Smooth muscle cell (in vitro differentiated cells): Measurements from ENCODE around the gene GNLY. TPM values are rescaled to one million over a fixed set of nuclear protein-coding genes. Genes with fewer than 3 reads are reported as not detected.

Source experiments
- DNase-seq: peaks from one replicate; lab custom pipeline; 2025; ENCODE audit not compliant: unreplicated experiment; lab: John Stamatoyannopoulos, UW
- H2AFZ ChIP-seq: fragments of 200-600 bp; sonication (generic); 2 replicates; pipeline ENCODE4 v1.6.0; 2016; ENCODE audit warnings: antibody characterized with exemption, low read depth, mild to moderate bottlenecking
- H3F3A ChIP-seq: fragments of 200-600 bp; sonication (generic); 2 replicates; pipeline ENCODE4 v1.6.0; 2017; ENCODE audit warnings: antibody characterized with exemption, low read depth
- H3K27ac ChIP-seq: fragments of 200-600 bp; sonication (generic); 2 replicates; pipeline ENCODE4 v1.5.1; 2016; ENCODE audit warnings: low read depth, mild to moderate bottlenecking
- H3K27me3 ChIP-seq: fragments of 200-600 bp; sonication (generic); 2 replicates; pipeline ENCODE4 v1.6.1; 2016; ENCODE audit warnings: low read depth, mild to moderate bottlenecking
- H3K36me3 ChIP-seq: fragments of 200-600 bp; sonication (generic); 2 replicates; pipeline ENCODE4 v1.5.1; 2016; ENCODE audit warnings: low read depth
- H3K4me1 ChIP-seq: fragments of 200-600 bp; sonication (generic); 2 replicates; pipeline ENCODE4 v1.5.1; 2016; ENCODE audit warnings: low read depth
- H3K4me2 ChIP-seq: fragments of 200-600 bp; sonication (generic); 2 replicates; pipeline ENCODE4 v1.6.0; 2016; ENCODE audit warnings: mild to moderate bottlenecking
- H3K4me3 ChIP-seq: fragments of 200-600 bp; sonication (generic); 2 replicates; pipeline ENCODE4 v1.5.1; 2016; ENCODE audit warnings: mild to moderate bottlenecking
- H3K79me2 ChIP-seq: fragments of 200-600 bp; sonication (generic); 2 replicates; pipeline ENCODE4 v1.6.0; 2016; ENCODE audit warnings: low read depth, mild to moderate bottlenecking
- H3K9ac ChIP-seq: fragments of 200-600 bp; sonication (generic); 2 replicates; pipeline ENCODE4 v1.6.0; 2016; ENCODE audit warnings: low read depth
- H3K9me3 ChIP-seq: fragments of 200-600 bp; sonication (generic); replicated peaks from 2 replicates; pipeline ENCODE4 v1.5.1; 2016; ENCODE audit warnings: low read depth
- H4K20me1 ChIP-seq: fragments of 200-600 bp; sonication (generic); 2 replicates; pipeline ENCODE4 v1.6.0; 2016; ENCODE audit warnings: low read depth
- WGBS: methylation state at CpG from one replicate; pipeline ENCODE4 v1.1.7; 2016; ENCODE audit warnings: low lambda C conversion rate; 5-methylcytosine and 5-hydroxymethylcytosine counted together
- polyA plus RNA-seq: library from polyadenylated mRNA; unstranded; fragments of >200 nt; fragmentation: Nextera tagmentation; extraction: Ambion mirVana; gene quantifications from 2 replicates; pipeline ENCODE4 v1.2.1, GENCODE V29; 2016
- total RNA-seq: library from RNA; depleted of rRNA; stranded (reverse); fragments of >200 nt; gene quantifications from 2 replicates; pipeline ENCODE4 v1.2.3, GENCODE V29; 2014
- TF ChIP-seq, protein P1 (sequence below): fragments of 200-600 bp; sonication (generic); IDR thresholded peaks from 2 replicates; pipeline ENCODE4 v1.5.1; 2017; ENCODE audit warnings: borderline replicate concordance, mild to moderate bottlenecking, antibody characterized with exemption; ENCODE audit not compliant: insufficient read depth, poor library complexity, severe bottlenecking

The GNLY gene
- total and polyA plus RNA-seq, 2 experiments from 2014 or later, result not detected

DNA sequence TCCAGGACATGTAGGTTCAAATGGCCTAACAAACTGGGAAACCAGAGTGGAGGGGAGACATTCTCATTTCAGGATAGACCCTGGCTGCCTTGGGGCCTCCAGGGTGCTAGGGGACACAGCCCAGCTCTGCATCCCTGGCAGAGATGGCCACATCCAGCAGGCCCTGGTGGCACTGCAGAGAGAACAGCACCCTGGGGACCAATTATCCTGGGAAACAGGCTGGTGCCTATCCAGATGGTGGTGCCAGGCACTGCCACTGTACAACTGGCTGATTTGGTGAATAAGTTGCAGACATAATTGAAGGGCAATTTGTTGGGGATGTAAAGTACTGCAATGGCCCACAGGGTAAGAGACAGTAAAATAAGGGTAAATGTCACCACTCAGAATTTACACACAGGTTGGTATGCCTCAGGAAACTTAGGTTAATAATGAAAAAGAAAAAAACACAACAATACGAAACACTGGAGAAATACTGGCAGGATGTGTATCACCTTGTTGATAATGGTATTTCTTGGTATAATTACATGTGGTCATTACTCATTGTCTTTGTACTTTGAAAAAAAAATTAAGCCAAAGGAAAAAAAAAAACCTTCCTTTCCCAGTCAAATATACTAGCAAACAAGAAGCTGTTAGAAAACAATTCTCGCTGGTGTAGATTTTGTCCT lies 13.3 kb upstream of the GNLY start:
- DNase-seq, result no peak
- H3K9me3 ChIP-seq, result no peaks in the 10 kb centered on the region
- no peaks in the 10 kb centered on the region for H3K4me1 ChIP-seq
- no peaks in the 10 kb centered on the region for H3K27me3 ChIP-seq
- no peak overlapping the region for H3K9ac ChIP-seq
- H3K36me3 ChIP-seq, result no peaks in the 10 kb centered on the region
- H3K27ac ChIP-seq, result no peak overlapping the region
- H3K79me2 ChIP-seq, result no peaks in the 10 kb centered on the region
- no peak overlapping the region for H3K4me3 ChIP-seq
- no peak overlapping the region for H2AFZ ChIP-seq
- H4K20me1 ChIP-seq, result no peaks in the 10 kb centered on the region
- 76% methylated on average over 2 of the region's 2 CpGs for WGBS
- H3F3A ChIP-seq, result no peaks in the 10 kb centered on the region
- no peak overlapping the region for H3K4me2 ChIP-seq
- TF ChIP-seq, protein P1, sequence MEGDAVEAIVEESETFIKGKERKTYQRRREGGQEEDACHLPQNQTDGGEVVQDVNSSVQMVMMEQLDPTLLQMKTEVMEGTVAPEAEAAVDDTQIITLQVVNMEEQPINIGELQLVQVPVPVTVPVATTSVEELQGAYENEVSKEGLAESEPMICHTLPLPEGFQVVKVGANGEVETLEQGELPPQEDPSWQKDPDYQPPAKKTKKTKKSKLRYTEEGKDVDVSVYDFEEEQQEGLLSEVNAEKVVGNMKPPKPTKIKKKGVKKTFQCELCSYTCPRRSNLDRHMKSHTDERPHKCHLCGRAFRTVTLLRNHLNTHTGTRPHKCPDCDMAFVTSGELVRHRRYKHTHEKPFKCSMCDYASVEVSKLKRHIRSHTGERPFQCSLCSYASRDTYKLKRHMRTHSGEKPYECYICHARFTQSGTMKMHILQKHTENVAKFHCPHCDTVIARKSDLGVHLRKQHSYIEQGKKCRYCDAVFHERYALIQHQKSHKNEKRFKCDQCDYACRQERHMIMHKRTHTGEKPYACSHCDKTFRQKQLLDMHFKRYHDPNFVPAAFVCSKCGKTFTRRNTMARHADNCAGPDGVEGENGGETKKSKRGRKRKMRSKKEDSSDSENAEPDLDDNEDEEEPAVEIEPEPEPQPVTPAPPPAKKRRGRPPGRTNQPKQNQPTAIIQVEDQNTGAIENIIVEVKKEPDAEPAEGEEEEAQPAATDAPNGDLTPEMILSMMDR, result no peak

DNA sequence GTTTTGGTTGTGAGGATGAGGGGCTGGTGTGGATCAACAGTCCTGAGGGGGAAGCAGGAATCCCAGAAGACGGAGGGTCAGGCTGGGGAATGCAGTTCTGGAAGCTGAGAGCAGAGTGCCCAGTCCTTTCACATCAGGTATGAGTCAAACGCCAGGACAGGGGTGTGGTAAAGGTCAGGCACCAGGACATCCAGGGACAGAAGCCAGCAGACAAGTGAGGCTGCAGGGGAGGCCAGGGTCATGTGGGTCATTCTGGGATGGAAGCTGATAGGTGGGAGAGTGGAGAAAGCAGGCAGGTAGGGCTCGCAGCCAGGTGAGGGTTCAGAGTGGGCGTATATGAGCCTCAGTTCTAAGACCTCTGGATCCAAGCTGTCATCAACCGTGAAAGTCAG lies 12.8 kb upstream of the GNLY start:
- no peaks in the 10 kb centered on the region for H3K9me3 ChIP-seq
- H3K4me2 ChIP-seq, result no peak overlapping the region
- no peaks in the 10 kb centered on the region for H3F3A ChIP-seq
- no peaks in the 10 kb centered on the region for H3K27me3 ChIP-seq
- H2AFZ ChIP-seq, result no peak overlapping the region
- no peak for DNase-seq
- no peaks in the 10 kb centered on the region for H3K4me1 ChIP-seq
- WGBS, result 68% methylated on average over 5 of the region's 5 CpGs
- H3K9ac ChIP-seq, result no peak overlapping the region
- H4K20me1 ChIP-seq, result no peaks in the 10 kb centered on the region
- TF ChIP-seq, protein P1, result no peak
- H3K4me3 ChIP-seq, result no peak overlapping the region
- H3K36me3 ChIP-seq, result no peaks in the 10 kb centered on the region
- H3K79me2 ChIP-seq, result no peaks in the 10 kb centered on the region
- H3K27ac ChIP-seq, result no peak overlapping the region

DNA sequence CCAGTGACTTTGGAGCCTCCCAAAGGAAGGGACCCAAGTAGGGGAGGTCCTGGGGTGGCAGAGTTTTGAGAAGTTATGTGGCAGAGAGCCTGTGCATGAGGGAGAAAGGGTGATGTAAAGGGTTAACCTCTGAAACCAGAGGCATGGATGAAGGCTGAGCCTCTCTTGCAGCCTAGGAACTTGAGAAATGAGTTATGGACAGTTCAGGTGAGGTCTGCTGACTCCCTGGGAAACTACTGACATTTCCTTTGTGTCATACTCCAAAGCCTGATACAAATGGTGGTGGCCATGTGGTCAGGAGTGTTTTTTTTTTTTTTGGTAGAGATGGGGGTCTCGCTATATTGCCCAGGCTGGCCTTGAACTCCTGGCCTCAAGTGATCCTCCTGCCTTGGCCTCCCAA lies 12.4 kb upstream of the GNLY start:
- no peak for DNase-seq
- TF ChIP-seq, protein P1, result no peak
- Histone ChIP-seq H3K4me2 (no peak overlapping the region), H3K4me3 (no peak overlapping the region), H3F3A (no peaks in the 10 kb centered on the region), H3K9me3 (no peaks in the 10 kb centered on the region), H3K27ac (no peak overlapping the region), H3K79me2 (no peaks in the 10 kb centered on the region), H4K20me1 (no peaks in the 10 kb centered on the region), H3K4me1 (no peaks in the 10 kb centered on the region), H3K36me3 (no peaks in the 10 kb centered on the region), H3K27me3 (no peaks in the 10 kb centered on the region), H3K9ac (no peak overlapping the region), H2AFZ (no peak overlapping the region)
- WGBS, result 100% methylated on average over 1 of the region's 1 CpG

DNA sequence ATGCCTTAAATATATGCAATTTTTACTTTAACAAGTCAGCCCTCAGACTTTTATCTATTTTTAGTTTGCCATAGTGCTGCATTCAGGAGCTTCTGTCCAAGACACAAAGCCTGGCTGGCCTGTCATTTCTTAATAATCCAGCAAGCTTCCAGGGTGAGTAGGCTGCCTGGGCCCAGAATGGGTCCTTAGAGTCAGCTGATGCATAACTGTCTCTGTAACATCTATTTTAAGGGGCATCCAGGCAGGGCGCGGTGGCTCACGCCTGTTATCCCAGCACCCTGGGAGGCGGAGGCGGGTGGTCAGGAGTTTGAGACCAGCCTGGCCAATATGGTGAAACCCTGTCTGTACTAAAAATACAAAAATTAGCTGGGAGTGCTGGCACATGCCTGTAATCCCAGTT lies 11.8 kb upstream of the GNLY start:
- Histone ChIP-seq H3K4me2 (no peak overlapping the region), H3K9ac (no peak overlapping the region), H3K9me3 (no peaks in the 10 kb centered on the region), H3F3A (no peaks in the 10 kb centered on the region), H3K36me3 (no peaks in the 10 kb centered on the region), H3K27ac (no peak overlapping the region), H3K4me1 (no peaks in the 10 kb centered on the region), H3K27me3 (no peaks in the 10 kb centered on the region), H3K79me2 (no peaks in the 10 kb centered on the region), H2AFZ (no peak overlapping the region), H4K20me1 (no peaks in the 10 kb centered on the region), H3K4me3 (no peak overlapping the region)
- TF ChIP-seq, protein P1, result no peak
- 92% methylated on average over 5 of the region's 5 CpGs for WGBS
- no peak for DNase-seq
